Measurements from ENCODE around the gene HNF4A. TPM values are rescaled to one million over a fixed set of nuclear protein-coding genes. Genes with fewer than 3 reads are reported as not detected.

Gene HNF4A
- total and polyA plus RNA-seq, 2 of the 13 experiments (the other 11 are each of a cell fraction or from before 2014, with no cell fraction given): 80.9 to 169 TPM

DNA sequence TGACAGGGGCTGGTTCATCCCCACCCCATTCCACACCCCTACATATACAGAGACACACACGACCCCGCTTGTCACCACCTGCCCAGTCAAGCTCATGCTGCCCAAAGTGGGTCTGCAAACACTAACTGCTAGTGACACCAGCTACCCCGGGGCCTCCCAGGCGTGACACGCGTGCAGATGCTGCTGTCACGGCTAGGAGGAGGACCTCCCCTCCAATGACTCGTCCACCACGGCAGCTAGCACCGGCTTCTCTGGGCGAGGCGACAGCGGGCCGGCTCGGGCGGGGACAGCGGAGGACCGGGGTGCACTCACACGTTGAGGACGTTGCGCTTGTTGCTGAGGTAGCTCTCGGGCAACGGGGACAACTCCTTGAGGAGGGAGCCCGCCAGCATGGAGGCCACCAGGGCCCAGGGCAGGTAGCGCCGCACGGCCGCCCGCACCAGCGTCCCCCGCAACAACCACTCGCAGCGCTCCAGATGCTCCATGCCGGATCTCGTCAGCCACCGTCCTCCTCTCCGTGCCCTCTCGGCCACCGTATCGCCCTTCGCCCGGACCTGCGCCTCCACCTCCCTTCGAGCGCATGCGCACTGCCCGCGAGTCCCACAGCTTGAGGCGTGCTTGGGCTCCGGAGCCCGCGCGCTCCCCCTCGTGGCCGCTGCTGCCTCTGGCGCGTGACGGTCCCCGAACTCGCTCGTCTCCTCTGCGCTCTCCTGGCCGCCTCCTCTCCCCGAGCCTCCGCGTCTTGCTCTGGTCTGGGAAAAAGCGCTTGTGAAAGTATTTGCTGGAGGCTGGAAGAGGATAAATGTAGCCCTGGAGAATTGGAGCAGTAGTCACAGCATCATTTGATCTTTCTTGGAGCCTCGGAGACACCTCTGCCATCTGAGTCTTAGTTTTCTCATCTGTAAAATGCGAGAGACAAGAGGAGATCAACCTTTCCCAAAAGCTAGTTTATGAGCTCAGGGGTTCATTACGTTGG lies 44.5 kb upstream of the HNF4A start, which contains the start of gene FITM2 (continued):
- TF ChIP-seq, protein P1, sequence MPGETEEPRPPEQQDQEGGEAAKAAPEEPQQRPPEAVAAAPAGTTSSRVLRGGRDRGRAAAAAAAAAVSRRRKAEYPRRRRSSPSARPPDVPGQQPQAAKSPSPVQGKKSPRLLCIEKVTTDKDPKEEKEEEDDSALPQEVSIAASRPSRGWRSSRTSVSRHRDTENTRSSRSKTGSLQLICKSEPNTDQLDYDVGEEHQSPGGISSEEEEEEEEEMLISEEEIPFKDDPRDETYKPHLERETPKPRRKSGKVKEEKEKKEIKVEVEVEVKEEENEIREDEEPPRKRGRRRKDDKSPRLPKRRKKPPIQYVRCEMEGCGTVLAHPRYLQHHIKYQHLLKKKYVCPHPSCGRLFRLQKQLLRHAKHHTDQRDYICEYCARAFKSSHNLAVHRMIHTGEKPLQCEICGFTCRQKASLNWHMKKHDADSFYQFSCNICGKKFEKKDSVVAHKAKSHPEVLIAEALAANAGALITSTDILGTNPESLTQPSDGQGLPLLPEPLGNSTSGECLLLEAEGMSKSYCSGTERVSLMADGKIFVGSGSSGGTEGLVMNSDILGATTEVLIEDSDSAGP (CRISPR knock-in tag; IDR thresholded peaks at IDR 0.05; ENCODE audit: borderline replicate concordance): peak; percentile 98
- TF ChIP-seq, protein P2, sequence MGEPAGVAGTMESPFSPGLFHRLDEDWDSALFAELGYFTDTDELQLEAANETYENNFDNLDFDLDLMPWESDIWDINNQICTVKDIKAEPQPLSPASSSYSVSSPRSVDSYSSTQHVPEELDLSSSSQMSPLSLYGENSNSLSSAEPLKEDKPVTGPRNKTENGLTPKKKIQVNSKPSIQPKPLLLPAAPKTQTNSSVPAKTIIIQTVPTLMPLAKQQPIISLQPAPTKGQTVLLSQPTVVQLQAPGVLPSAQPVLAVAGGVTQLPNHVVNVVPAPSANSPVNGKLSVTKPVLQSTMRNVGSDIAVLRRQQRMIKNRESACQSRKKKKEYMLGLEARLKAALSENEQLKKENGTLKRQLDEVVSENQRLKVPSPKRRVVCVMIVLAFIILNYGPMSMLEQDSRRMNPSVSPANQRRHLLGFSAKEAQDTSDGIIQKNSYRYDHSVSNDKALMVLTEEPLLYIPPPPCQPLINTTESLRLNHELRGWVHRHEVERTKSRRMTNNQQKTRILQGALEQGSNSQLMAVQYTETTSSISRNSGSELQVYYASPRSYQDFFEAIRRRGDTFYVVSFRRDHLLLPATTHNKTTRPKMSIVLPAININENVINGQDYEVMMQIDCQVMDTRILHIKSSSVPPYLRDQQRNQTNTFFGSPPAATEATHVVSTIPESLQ (CRISPR knock-in tag; conservative IDR thresholded peaks at IDR 0.05): no peak
- TF ChIP-seq EED (CRISPR knock-in tag; IDR thresholded peaks at IDR 0.05) (peak; percentile 98), ZNF431 (CRISPR knock-in tag; IDR thresholded peaks at IDR 0.05; ENCODE audit: borderline replicate concordance, low read depth) (peak; percentile 98), HES4 (CRISPR knock-in tag; IDR thresholded peaks at IDR 0.05; ENCODE audit: borderline replicate concordance) (peak; percentile 97), ZFP37 (CRISPR knock-in tag; IDR thresholded peaks at IDR 0.05; ENCODE audit: borderline replicate concordance) (peak; percentile 91; the same call in 1 of the 2 replicates), RXRA (CRISPR knock-in tag; IDR thresholded peaks at IDR 0.05) (peak; percentile 92), CREB1 (IDR thresholded peaks at IDR 0.05) (peak; percentile 78), CREB1 (CRISPR knock-in tag; IDR thresholded peaks at IDR 0.05) (no peak), MZF1 (CRISPR knock-in tag; IDR thresholded peaks at IDR 0.05; ENCODE audit: borderline replicate concordance) (peak; percentile 88; the same call in 1 of the 2 replicates), ISL2 (CRISPR knock-in tag; IDR thresholded peaks at IDR 0.05) (no peak; the same call in none of the 2 replicates), ZNF761 (CRISPR knock-in tag; conservative IDR thresholded peaks at IDR 0.05) (peak; percentile 98), MAFF (IDR thresholded peaks at IDR 0.05; ENCODE audit: low read depth, low read length) (no peak)
- TF ChIP-seq, protein P3, sequence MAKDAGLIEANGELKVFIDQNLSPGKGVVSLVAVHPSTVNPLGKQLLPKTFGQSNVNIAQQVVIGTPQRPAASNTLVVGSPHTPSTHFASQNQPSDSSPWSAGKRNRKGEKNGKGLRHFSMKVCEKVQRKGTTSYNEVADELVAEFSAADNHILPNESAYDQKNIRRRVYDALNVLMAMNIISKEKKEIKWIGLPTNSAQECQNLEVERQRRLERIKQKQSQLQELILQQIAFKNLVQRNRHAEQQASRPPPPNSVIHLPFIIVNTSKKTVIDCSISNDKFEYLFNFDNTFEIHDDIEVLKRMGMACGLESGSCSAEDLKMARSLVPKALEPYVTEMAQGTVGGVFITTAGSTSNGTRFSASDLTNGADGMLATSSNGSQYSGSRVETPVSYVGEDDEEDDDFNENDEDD (CRISPR knock-in tag; IDR thresholded peaks at IDR 0.05; ENCODE audit: borderline replicate concordance): peak; percentile 87
- TF ChIP-seq, protein P4, sequence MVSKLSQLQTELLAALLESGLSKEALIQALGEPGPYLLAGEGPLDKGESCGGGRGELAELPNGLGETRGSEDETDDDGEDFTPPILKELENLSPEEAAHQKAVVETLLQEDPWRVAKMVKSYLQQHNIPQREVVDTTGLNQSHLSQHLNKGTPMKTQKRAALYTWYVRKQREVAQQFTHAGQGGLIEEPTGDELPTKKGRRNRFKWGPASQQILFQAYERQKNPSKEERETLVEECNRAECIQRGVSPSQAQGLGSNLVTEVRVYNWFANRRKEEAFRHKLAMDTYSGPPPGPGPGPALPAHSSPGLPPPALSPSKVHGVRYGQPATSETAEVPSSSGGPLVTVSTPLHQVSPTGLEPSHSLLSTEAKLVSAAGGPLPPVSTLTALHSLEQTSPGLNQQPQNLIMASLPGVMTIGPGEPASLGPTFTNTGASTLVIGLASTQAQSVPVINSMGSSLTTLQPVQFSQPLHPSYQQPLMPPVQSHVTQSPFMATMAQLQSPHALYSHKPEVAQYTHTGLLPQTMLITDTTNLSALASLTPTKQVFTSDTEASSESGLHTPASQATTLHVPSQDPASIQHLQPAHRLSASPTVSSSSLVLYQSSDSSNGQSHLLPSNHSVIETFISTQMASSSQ (IDR thresholded peaks at IDR 0.05; ENCODE audit: low read depth): no peak
- TF ChIP-seq, protein P4 (CRISPR knock-in tag; IDR thresholded peaks at IDR 0.05; ENCODE audit: borderline replicate concordance): peak; percentile 85; the same call in 1 of the 2 replicates
